H9 (cell line): ENCODE results near the gene C1RL. TPM values are rescaled to one million over a fixed set of nuclear protein-coding genes. Genes with fewer than 3 reads are reported as not detected.

ENCODE experiments used
- DNase-seq: peaks from one replicate; pipeline ENCODE4 v3.0.0-alpha.2; 2017
- H2AFZ ChIP-seq: one replicate; pipeline ENCODE4 v1.6.1; 2013; ENCODE audit warnings: mild to moderate bottlenecking, low read length, control low read depth, moderate library complexity
- H2AK5ac ChIP-seq: 2 replicates; pipeline ENCODE4 v1.6.1; 2013; ENCODE audit warnings: low read length, control low read depth, mixed read lengths; ENCODE audit not compliant: insufficient read length
- H2BK120ac ChIP-seq: one replicate; pipeline ENCODE4 v1.6.1; 2013; ENCODE audit warnings: low read depth, mild to moderate bottlenecking, low read length, control low read depth, inconsistent platforms; ENCODE audit not compliant: poor library complexity, severe bottlenecking
- H2BK12ac ChIP-seq: 2 replicates; pipeline ENCODE4 v1.6.1; 2013; ENCODE audit warnings: low read length, control low read depth, mixed read lengths, low read depth; ENCODE audit not compliant: insufficient read length
- H2BK15ac ChIP-seq: 2 replicates; pipeline ENCODE4 v1.6.1; 2013; ENCODE audit warnings: low read depth, low read length, control low read depth
- H2BK20ac ChIP-seq: one replicate; pipeline ENCODE4 v1.6.1; 2013; ENCODE audit warnings: low read depth, mild to moderate bottlenecking, low read length, control low read depth, inconsistent platforms; ENCODE audit not compliant: poor library complexity, severe bottlenecking
- H2BK5ac ChIP-seq: 2 replicates; pipeline ENCODE4 v1.6.1; 2013; ENCODE audit warnings: low read length, control low read depth, mixed read lengths; ENCODE audit not compliant: insufficient read length
- H3K14ac ChIP-seq: 2 replicates; pipeline ENCODE4 v1.6.1; 2013; ENCODE audit warnings: low read length, control low read depth; ENCODE audit not compliant: insufficient read depth
- H3K18ac ChIP-seq: 2 replicates; pipeline ENCODE4 v1.6.1; 2013; ENCODE audit warnings: low read depth, mild to moderate bottlenecking, mixed read lengths, low read length, control low read depth; ENCODE audit not compliant: insufficient read length
- H3K23ac ChIP-seq: 2 replicates; pipeline ENCODE4 v1.6.1; 2013; ENCODE audit warnings: low read length, control low read depth, mixed read lengths, low read depth; ENCODE audit not compliant: insufficient read length
- H3K23me2 ChIP-seq: 2 replicates; pipeline ENCODE4 v1.6.1; 2013; ENCODE audit warnings: low read depth, mild to moderate bottlenecking, mixed read lengths, low read length, control low read depth; ENCODE audit not compliant: insufficient read length, poor library complexity, severe bottlenecking
- H3K27ac ChIP-seq: 2 replicates; pipeline ENCODE4 v1.5.1; 2013; ENCODE audit warnings: low read length, control low read depth, mixed read lengths, low read depth; ENCODE audit not compliant: insufficient read length
- H3K27me3 ChIP-seq: 2 replicates; pipeline ENCODE4 v1.6.1; 2013; ENCODE audit warnings: low read length, control low read depth, inconsistent platforms; ENCODE audit not compliant: insufficient read depth
- H3K4ac ChIP-seq: 2 replicates; pipeline ENCODE4 v1.6.1; 2013; ENCODE audit warnings: low read depth, mild to moderate bottlenecking, control low read depth, inconsistent platforms, low read length, moderate library complexity
- H3K4me1 ChIP-seq: 2 replicates; pipeline ENCODE4 v1.6.1; 2013; ENCODE audit warnings: low read length, control low read depth, inconsistent platforms; ENCODE audit not compliant: insufficient read depth
- H3K4me2 ChIP-seq: 2 replicates; pipeline ENCODE4 v1.6.1; 2013; ENCODE audit warnings: low read length, control low read depth, mixed read lengths; ENCODE audit not compliant: insufficient read length, insufficient read depth
- H3K56ac ChIP-seq: 2 replicates; pipeline ENCODE4 v1.6.1; 2013; ENCODE audit warnings: low read depth, mild to moderate bottlenecking, mixed read lengths, low read length, control low read depth; ENCODE audit not compliant: insufficient read length
- H3K79me1 ChIP-seq: 2 replicates; pipeline ENCODE4 v1.6.1; 2013; ENCODE audit warnings: low read depth, mild to moderate bottlenecking, moderate library complexity, low read length, control low read depth, inconsistent platforms; ENCODE audit not compliant: insufficient read depth, poor library complexity, severe bottlenecking
- H3K79me2 ChIP-seq: 2 replicates; pipeline ENCODE4 v1.6.1; 2013; ENCODE audit warnings: low read length, control low read depth, inconsistent platforms; ENCODE audit not compliant: insufficient read depth
- H3K9ac ChIP-seq: 2 replicates; pipeline ENCODE4 v1.6.1; 2013; ENCODE audit warnings: low read length, control low read depth, mixed read lengths; ENCODE audit not compliant: insufficient read length; ENCODE audit errors: extremely low read depth
- H3K9me3 ChIP-seq: one replicate; pipeline ENCODE4 v1.6.1; 2013; ENCODE audit warnings: low read depth, low read length, inconsistent platforms; ENCODE audit not compliant: control insufficient read depth
- H3T11ph ChIP-seq: one replicate; pipeline ENCODE4 v1.6.1; 2013; ENCODE audit warnings: mild to moderate bottlenecking, low read length, control low read depth, inconsistent platforms
- H4K20me1 ChIP-seq: one replicate; pipeline ENCODE4 v1.6.1; 2013; ENCODE audit not compliant: control insufficient read depth, insufficient read length, insufficient read depth
- H4K5ac ChIP-seq: 2 replicates; pipeline ENCODE4 v1.6.1; 2013; ENCODE audit warnings: low read depth, mild to moderate bottlenecking, mixed read lengths, low read length, control low read depth; ENCODE audit not compliant: insufficient read length
- H4K8ac ChIP-seq: replicated peaks from 2 replicates; pipeline ENCODE4 v1.6.1; 2013; ENCODE audit warnings: low read length, control low read depth, mixed read lengths, low read depth; ENCODE audit not compliant: insufficient read length
- H4K91ac ChIP-seq: 2 replicates; pipeline ENCODE4 v1.6.1; 2013; ENCODE audit warnings: low read depth, mild to moderate bottlenecking, moderate library complexity, mixed read lengths, low read length, control low read depth; ENCODE audit not compliant: insufficient read length
- H3K27ac Mint-ChIP-seq, 3 experiments: 2 replicates in 2 of 3; 3 replicates in 1 of 3; pipeline ENCODE4 v1.8.0; 2020 to 2021; ENCODE audit warnings: mixed read lengths in 3 of 3, mild to moderate bottlenecking in 1 of 3, moderate library complexity in 1 of 3
- H3K27me3 Mint-ChIP-seq: 2 replicates; pipeline ENCODE4 v1.8.0; 2021; ENCODE audit warnings: low read depth, mild to moderate bottlenecking, moderate library complexity, mixed read lengths
- H3K36me3 Mint-ChIP-seq, 3 experiments: 2 replicates in 2 of 3; 3 replicates in 1 of 3; pipeline ENCODE4 v1.8.0; 2020 to 2021; ENCODE audit warnings: low read depth in 3 of 3, mixed read lengths in 3 of 3; ENCODE audit not compliant: insufficient read depth in 1 of 3
- H3K4me1 Mint-ChIP-seq, 2 experiments: 2 replicates each; pipeline ENCODE4 v1.8.0; 2020; ENCODE audit warnings: mixed read lengths in 2 of 2
- H3K4me3 Mint-ChIP-seq, 2 experiments: 2 replicates in 1 of 2; 3 replicates in 1 of 2; pipeline ENCODE4 v1.8.0; 2020 to 2021; ENCODE audit warnings: mild to moderate bottlenecking in 2 of 2, mixed read lengths in 2 of 2, moderate library complexity in 1 of 2
- H3K9me3 Mint-ChIP-seq, 2 experiments: 2 replicates in 1 of 2; 3 replicates in 1 of 2; pipeline ENCODE4 v1.8.0; 2020; ENCODE audit warnings: mild to moderate bottlenecking in 2 of 2, mixed read lengths in 2 of 2, moderate library complexity in 1 of 2
- CTCF ChIP-seq: fragments of 200-600 bp; sonication (generic); conservative IDR thresholded peaks from 3 replicates; pipeline ENCODE4 v1.8.0; 2021; ENCODE audit warnings: antibody characterized with exemption, mild to moderate bottlenecking
- WGBS: extraction: QIAGEN DNeasy Blood & Tissue Kit; methylation state at CpG from one replicate; pipeline ENCODE4 v1.1.7; 2013; ENCODE audit warnings: missing lambda C conversion rate, low lambda C conversion rate, mixed read lengths; ENCODE audit not compliant: insufficient read length; ENCODE audit errors: extremely low coverage; 5-methylcytosine and 5-hydroxymethylcytosine counted together
- total RNA-seq: library from RNA; stranded (reverse); gene quantifications from 2 replicates; pipeline ENCODE4 v1.2.1, GENCODE V29; 2021

Gene C1RL
- total RNA-seq, 1 experiment from 2014 or later = 15.1 TPM

GRCh38 chr12:7101047-7101693 lies 7.8 kb downstream of the C1RL start:
- DNase-seq = no peak
- Histone ChIP-seq H3K27me3 (no peaks in the 10 kb centered on the region), H3K4me2 (no peak overlapping the region), H2BK12ac (no peak overlapping the region), H2AK5ac (no peak overlapping the region), H3K27ac (no peak overlapping the region), H3T11ph (no peak overlapping the region), H2BK20ac (no peak overlapping the region), H3K23me2 (no peaks in the 10 kb centered on the region), H3K9ac (no peak overlapping the region), H3K4ac (no peak overlapping the region), H3K56ac (no peak overlapping the region), H3K79me1 (no peaks in the 10 kb centered on the region), H2BK120ac (no peak overlapping the region), H3K23ac (no peak overlapping the region), H3K79me2 (no peaks in the 10 kb centered on the region), H2BK5ac (no peak overlapping the region), H4K91ac (no peak overlapping the region), H3K9me3 (no peaks in the 10 kb centered on the region), H4K20me1 (no peaks in the 10 kb centered on the region), H3K14ac (no peak overlapping the region), H4K5ac (no peak overlapping the region), H3K4me1 (no peaks in the 10 kb centered on the region), H2BK15ac (no peak overlapping the region), H3K18ac (no peak overlapping the region), H4K8ac (no peak overlapping the region), H2AFZ (no peak overlapping the region)
- Mint-ChIP-seq H3K4me3 (no peak overlapping the region), H3K36me3 (peaks cover 15 to 39% (median 25%) of the 10 kb centered on the region in 3 experiments), H3K27me3 (no peaks in the 10 kb centered on the region), H3K9me3 (peaks cover under 1 to 7% of the 10 kb centered on the region in 2 experiments; a peak in 4 of 5 replicates), H3K27ac (no peak overlapping the region), H3K4me1 (peaks cover 3 to 4% of the 10 kb centered on the region in 2 experiments)
- no peak for TF ChIP-seq CTCF
- whole genome bisulfite sequencing = no CpG with 5 or more reads among the region's 4 CpGs
